Measurements from ENCODE around the gene MYO7B.

- TF ChIP-seq CTCF (IDR thresholded peaks at IDR 0.05 in 8 of 11, conservative IDR thresholded peaks at IDR 0.05 in 3 of 11) (no peak), POLR2A (IDR thresholded peaks at IDR 0.05) (no peak)
Measured at GRCh38 chr2:127632592-127633489, 97.4 kb downstream of the MYO7B start.
